Endothelial cell of hepatic sinusoid (primary cell): Measurements from ENCODE around the gene SMCO1.
"Not testable (repeated sequence)": the region's sequence is repeated elsewhere in the genome, so short reads cannot be mapped to it uniquely, and the experiment has no call there.

Experiments used
- in situ Hi-C: cut with HindIII; loops from 2 replicates; pipeline ENCODE4 v1.10.0; 2017; ENCODE audit warnings: low sequenced_read_pairs

The SMCO1 gene

GRCh38 chr3:196499061-196499460, 16.1 kb downstream of the SMCO1 start:
- in situ Hi-C loops: no loop called here

- in situ Hi-C loops: no loop called here
Measured at GRCh38 chr3:196498297-196498696, 16.8 kb downstream of the SMCO1 start.

- in situ Hi-C loops: no loop called here
Measured at GRCh38 chr3:196496183-196496582, 19.0 kb downstream of the SMCO1 start.

- in situ Hi-C loops: no loop called here
Measured at GRCh38 chr3:196493292-196493691, 21.9 kb downstream of the SMCO1 start.

GRCh38 chr3:196492080-196492479, 23.1 kb downstream of the SMCO1 start:
- in situ Hi-C loops: no loop called here

GRCh38 chr3:196489747-196490146, 25.4 kb downstream of the SMCO1 start:
- in situ Hi-C loops: no loop called here

GRCh38 chr3:196486263-196486662, 28.9 kb downstream of the SMCO1 start:
- in situ Hi-C loops: no loop called here

- in situ Hi-C loops: loop anchor here (5.0 kb wide), 2 partner anchors 35 kb away; no protein-coding TSS in a partner anchor
Measured at GRCh38 chr3:196477678-196478077, 37.5 kb downstream of the SMCO1 start.

- in situ Hi-C loops: no loop called here
Measured at GRCh38 chr3:196472286-196472685, 42.9 kb downstream of the SMCO1 start.

GRCh38 chr3:196471551-196471950, 43.6 kb downstream of the SMCO1 start:
- in situ Hi-C loops: no loop called here

- in situ Hi-C loops: not testable (repeated sequence)
Measured at GRCh38 chr3:196470182-196470581, 45.0 kb downstream of the SMCO1 start.

- in situ Hi-C loops: no loop called here
Measured at GRCh38 chr3:196463804-196464203, 51.3 kb downstream of the SMCO1 start.

GRCh38 chr3:196463478-196463756, 51.7 kb downstream of the SMCO1 start:
- in situ Hi-C loops: no loop called here

GRCh38 chr3:196462680-196463477, 52.3 kb downstream of the SMCO1 start:
- in situ Hi-C loops: not testable (repeated sequence)

GRCh38 chr3:196458063-196458462, 57.1 kb downstream of the SMCO1 start:
- in situ Hi-C loops: no loop called here

GRCh38 chr3:196457470-196457869, 57.7 kb downstream of the SMCO1 start:
- in situ Hi-C loops: not testable (repeated sequence)
